SK-N-SH treated with all-trans-retinoic acid at 6 μM for 48 hours (cell line): Measurements from ENCODE around the gene SPC25.

ENCODE experiments used
- ATAC-seq: fragments of 200-7000 bp; cut with Tn5 transposase; 3 replicates; pipeline ENCODE4 v1.9.1; 2020; ENCODE audit warnings: mild to moderate bottlenecking, moderate library complexity
- ARNTL ChIP-seq: fragments of 450-650 bp; formaldehyde crosslinking; IDR thresholded peaks from 2 replicates; pipeline ENCODE4 v1.5.0; 2020; ENCODE audit warnings: low read depth, mild to moderate bottlenecking, moderate library complexity, borderline replicate concordance
- BACH2 ChIP-seq: fragments of 250-450 bp; sonication (Bioruptor Pico); IDR thresholded peaks from 2 replicates; pipeline ENCODE4 v1.9.0; 2021; ENCODE audit warnings: mild to moderate bottlenecking, borderline replicate concordance
- CSDC2 ChIP-seq: fragments of 250-450 bp; sonication (Bioruptor Pico); IDR thresholded peaks from 2 replicates; pipeline ENCODE4 v1.5.0; 2020; ENCODE audit warnings: mild to moderate bottlenecking, moderate library complexity
- GLIS3 ChIP-seq: fragments of 250-450 bp; sonication (Bioruptor Pico); IDR thresholded peaks from 2 replicates; pipeline ENCODE4 v1.5.0; 2020; ENCODE audit warnings: mild to moderate bottlenecking, moderate library complexity
- PPARA ChIP-seq: fragments of 250-450 bp; sonication (Bioruptor Pico); IDR thresholded peaks from 2 replicates; pipeline ENCODE4 v1.5.0; 2020; ENCODE audit warnings: mild to moderate bottlenecking, borderline replicate concordance
- RARB ChIP-seq: fragments of 250-450 bp; sonication (Bioruptor Pico); IDR thresholded peaks from 2 replicates; pipeline ENCODE4 v1.8.0; 2021; ENCODE audit warnings: mild to moderate bottlenecking, moderate library complexity
- SNAI2 ChIP-seq: fragments of 250-450 bp; sonication (Bioruptor Pico); IDR thresholded peaks from 2 replicates; pipeline ENCODE4 v1.5.0; 2020; ENCODE audit warnings: mild to moderate bottlenecking, moderate library complexity
- TCF4 ChIP-seq: fragments of 250-450 bp; sonication (Bioruptor Pico); IDR thresholded peaks from 2 replicates; pipeline ENCODE4 v1.8.0; 2021; ENCODE audit warnings: mild to moderate bottlenecking, moderate library complexity, borderline replicate concordance
- TOX ChIP-seq: fragments of 250-450 bp; sonication (Bioruptor Pico); IDR thresholded peaks from 2 replicates; pipeline ENCODE4 v1.8.0; 2021; ENCODE audit warnings: mild to moderate bottlenecking, moderate library complexity, borderline replicate concordance
- TSHZ2 ChIP-seq: fragments of 250-450 bp; sonication (Bioruptor Pico); IDR thresholded peaks from 2 replicates; pipeline ENCODE4 v1.5.0; 2020; ENCODE audit warnings: mild to moderate bottlenecking, moderate library complexity
- ZC3H10 ChIP-seq: fragments of 250-450 bp; sonication (Bioruptor Pico); IDR thresholded peaks from 2 replicates; pipeline ENCODE4 v1.5.1; 2021; ENCODE audit warnings: mild to moderate bottlenecking, moderate library complexity
- ZFP3 ChIP-seq: fragments of 250-450 bp; sonication (Bioruptor Pico); IDR thresholded peaks from 2 replicates; pipeline ENCODE4 v1.5.0; 2020; ENCODE audit warnings: mild to moderate bottlenecking, moderate library complexity
- ZFP30 ChIP-seq: fragments of 450-650 bp; formaldehyde crosslinking; IDR thresholded peaks from 2 replicates; pipeline ENCODE4 v1.5.0; 2022; ENCODE audit warnings: mild to moderate bottlenecking, moderate library complexity
- ZNF565 ChIP-seq: fragments of 450-650 bp; formaldehyde crosslinking; conservative IDR thresholded peaks from 2 replicates; pipeline ENCODE4 v1.5.0; 2020; ENCODE audit warnings: low read depth, mild to moderate bottlenecking, moderate library complexity
- ZNF70 ChIP-seq: fragments of 450-650 bp; formaldehyde crosslinking; IDR thresholded peaks from 2 replicates; pipeline ENCODE4 v1.5.0; 2020; ENCODE audit warnings: mild to moderate bottlenecking, moderate library complexity
- ZNF8 ChIP-seq: fragments of 450-650 bp; formaldehyde crosslinking; IDR thresholded peaks from 2 replicates; pipeline ENCODE4 v1.5.0; 2020; ENCODE audit warnings: mild to moderate bottlenecking, moderate library complexity
- TF ChIP-seq, protein P1 (sequence below): fragments of 250-450 bp; sonication (Bioruptor Pico); IDR thresholded peaks from 2 replicates; pipeline ENCODE4 v1.5.1; 2020; ENCODE audit warnings: low read depth, mild to moderate bottlenecking, moderate library complexity
- TF ChIP-seq, protein P2 (sequence below): fragments of 250-450 bp; sonication (Bioruptor Pico); IDR thresholded peaks from 2 replicates; pipeline ENCODE4 v1.5.1; 2021; ENCODE audit warnings: mild to moderate bottlenecking, moderate library complexity

Gene SPC25

GRCh38 chr2:168890006-168890782 is at the start of gene SPC25:
TSS of gene SPC25 (minus strand) at chr2:168890430. CDS start at chr2:168889519, 911 bp downstream.
- ATAC-seq = peak; percentile 100
- TF ChIP-seq RARB (CRISPR knock-in tag) (no peak), SNAI2 (no peak), BACH2 (CRISPR knock-in tag) (no peak), ZFP30 (CRISPR knock-in tag) (no peak), GLIS3 (CRISPR knock-in tag) (no peak), TOX (no peak), TCF4 (CRISPR knock-in tag) (no peak), TSHZ2 (CRISPR knock-in tag) (no peak)
- TF ChIP-seq, protein P1, sequence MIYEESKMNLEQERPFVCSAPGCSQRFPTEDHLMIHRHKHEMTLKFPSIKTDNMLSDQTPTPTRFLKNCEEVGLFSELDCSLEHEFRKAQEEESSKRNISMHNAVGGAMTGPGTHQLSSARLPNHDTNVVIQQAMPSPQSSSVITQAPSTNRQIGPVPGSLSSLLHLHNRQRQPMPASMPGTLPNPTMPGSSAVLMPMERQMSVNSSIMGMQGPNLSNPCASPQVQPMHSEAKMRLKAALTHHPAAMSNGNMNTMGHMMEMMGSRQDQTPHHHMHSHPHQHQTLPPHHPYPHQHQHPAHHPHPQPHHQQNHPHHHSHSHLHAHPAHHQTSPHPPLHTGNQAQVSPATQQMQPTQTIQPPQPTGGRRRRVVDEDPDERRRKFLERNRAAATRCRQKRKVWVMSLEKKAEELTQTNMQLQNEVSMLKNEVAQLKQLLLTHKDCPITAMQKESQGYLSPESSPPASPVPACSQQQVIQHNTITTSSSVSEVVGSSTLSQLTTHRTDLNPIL = no peak

DNA sequence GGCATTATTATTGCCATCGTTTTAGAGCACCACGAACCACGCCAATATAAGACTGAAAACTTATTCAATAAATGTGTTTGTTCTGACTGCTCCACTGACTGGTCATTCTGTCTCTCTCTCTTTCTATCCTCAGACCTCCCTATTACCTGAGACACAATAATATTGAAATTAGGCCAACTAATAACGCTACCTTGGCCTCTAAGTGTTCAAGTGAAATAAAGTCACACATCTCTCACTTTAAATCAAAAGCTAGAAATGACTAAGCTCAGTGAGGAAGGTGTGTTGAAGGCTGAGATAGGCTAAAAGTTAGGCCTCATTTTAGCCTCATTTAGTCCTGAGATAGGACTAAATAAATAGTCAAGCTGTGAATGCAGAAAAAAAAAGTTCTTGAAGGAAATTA is 49.7 kb upstream of the SPC25 start:
- TF ChIP-seq PPARA (no peak), CSDC2 (CRISPR knock-in tag) (no peak), ZNF565 (CRISPR knock-in tag) (no peak), TSHZ2 (CRISPR knock-in tag) (no peak), ZFP30 (CRISPR knock-in tag) (no peak), TOX (no peak), TCF4 (CRISPR knock-in tag) (no peak), ZNF8 (no peak), GLIS3 (CRISPR knock-in tag) (no peak), ZNF70 (CRISPR knock-in tag) (no peak)
- no peak for ATAC-seq

GRCh38 chr2:168939061-168939460 is 48.8 kb upstream of the SPC25 start:
- TF ChIP-seq TSHZ2 (CRISPR knock-in tag) = no peak
- TF ChIP-seq, all 23 proteins: peak for 0
- no peak for ATAC-seq

- TF ChIP-seq ARNTL (CRISPR knock-in tag) = no peak
- TF ChIP-seq BACH2 (CRISPR knock-in tag) = no peak
- no peak for TF ChIP-seq ZNF70 (CRISPR knock-in tag)
- TF ChIP-seq ZFP3 = no peak
- TF ChIP-seq, protein P2, sequence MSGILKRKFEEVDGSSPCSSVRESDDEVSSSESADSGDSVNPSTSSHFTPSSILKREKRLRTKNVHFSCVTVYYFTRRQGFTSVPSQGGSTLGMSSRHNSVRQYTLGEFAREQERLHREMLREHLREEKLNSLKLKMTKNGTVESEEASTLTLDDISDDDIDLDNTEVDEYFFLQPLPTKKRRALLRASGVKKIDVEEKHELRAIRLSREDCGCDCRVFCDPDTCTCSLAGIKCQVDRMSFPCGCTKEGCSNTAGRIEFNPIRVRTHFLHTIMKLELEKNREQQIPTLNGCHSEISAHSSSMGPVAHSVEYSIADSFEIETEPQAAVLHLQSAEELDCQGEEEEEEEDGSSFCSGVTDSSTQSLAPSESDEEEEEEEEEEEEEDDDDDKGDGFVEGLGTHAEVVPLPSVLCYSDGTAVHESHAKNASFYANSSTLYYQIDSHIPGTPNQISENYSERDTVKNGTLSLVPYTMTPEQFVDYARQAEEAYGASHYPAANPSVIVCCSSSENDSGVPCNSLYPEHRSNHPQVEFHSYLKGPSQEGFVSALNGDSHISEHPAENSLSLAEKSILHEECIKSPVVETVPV (CRISPR knock-in tag) = no peak
- no peak for TF ChIP-seq GLIS3 (CRISPR knock-in tag)
- TF ChIP-seq TCF4 (CRISPR knock-in tag) = no peak
- no peak for TF ChIP-seq PPARA
- TF ChIP-seq ZC3H10 (CRISPR knock-in tag) = no peak
- TF ChIP-seq ZNF8 = no peak
- TF ChIP-seq TOX = no peak
- TF ChIP-seq, all 23 proteins: peak for 0
- ATAC-seq = no peak
Measured at GRCh38 chr2:168935810-168936581, 45.8 kb upstream of the SPC25 start.
